IMR-90 (cell line): ENCODE results near the gene ANKLE2. TPM values are rescaled to one million over a fixed set of nuclear protein-coding genes. Genes with fewer than 3 reads are reported as not detected.

Source experiments
- ATAC-seq: fragments of 200-7000 bp; cut with Tn5 transposase; 2 replicates; pipeline ENCODE4 v1.9.1; 2020; ENCODE audit warnings: low read depth, mild to moderate bottlenecking, moderate library complexity
- BruUV-seq: library from RNA; stranded (reverse); fragments of 400-500 nt; replicated peaks from 2 replicates; lab custom pipeline; 2021; lab: Mats Ljungman, UMichigan
- CTCF ChIA-PET: fragments of 300-600 bp; formaldehyde crosslinking; extraction: SDS; loops from one replicate; lab custom pipeline; 2021; ENCODE audit warnings: antibody characterized with exemption; lab: Yijun Ruan, JAX
- POLR2A ChIA-PET: fragments of 300-600 bp; sonication (Branson Sonifier 250); formaldehyde crosslinking; loops from one replicate; lab custom pipeline; 2022; ENCODE audit warnings: antibody characterized with exemption; ENCODE audit not compliant: unreplicated experiment; lab: Charles Lee
- DNase-seq: peaks from one replicate; pipeline ENCODE4 v3.0.0; 2013
- H2AFZ ChIP-seq: replicated peaks from 2 replicates; pipeline ENCODE3; 2013; ENCODE audit warnings: low read length, mild to moderate bottlenecking; ENCODE audit not compliant: poor library complexity
- H2AK5ac ChIP-seq: 2 replicates; pipeline ENCODE4 v1.6.1; 2013; ENCODE audit warnings: low read depth, low read length, inconsistent platforms
- H2AK9ac ChIP-seq: replicated peaks from 2 replicates; pipeline ENCODE3; 2013; ENCODE audit warnings: mild to moderate bottlenecking, low read depth, low read length, moderate library complexity; ENCODE audit not compliant: poor library complexity
- H2BK120ac ChIP-seq: 2 replicates; pipeline ENCODE4 v1.6.1; 2013; ENCODE audit warnings: low read depth, low read length, inconsistent platforms
- H2BK15ac ChIP-seq: 3 replicates; pipeline ENCODE4 v1.6.1; 2013; ENCODE audit warnings: low read depth, low read length, inconsistent platforms
- H2BK20ac ChIP-seq: 2 replicates; pipeline ENCODE4 v1.6.1; 2013; ENCODE audit warnings: low read depth, mild to moderate bottlenecking, inconsistent platforms, low read length, moderate library complexity
- H2BK5ac ChIP-seq: 2 replicates; pipeline ENCODE4 v1.6.1; 2013; ENCODE audit warnings: mild to moderate bottlenecking, low read depth, low read length, inconsistent platforms; ENCODE audit not compliant: poor library complexity, severe bottlenecking
- H3K14ac ChIP-seq: replicated peaks from 2 replicates; pipeline ENCODE4 v1.6.1; 2013; ENCODE audit warnings: low read depth, low read length, inconsistent platforms
- H3K18ac ChIP-seq: 2 replicates; pipeline ENCODE4 v1.6.1; 2013; ENCODE audit warnings: low read depth, low read length, control low read depth
- H3K23ac ChIP-seq: 2 replicates; pipeline ENCODE4 v1.6.1; 2013; ENCODE audit warnings: low read depth, low read length, inconsistent platforms
- H3K27ac ChIP-seq: 2 replicates; pipeline ENCODE4 v1.5.1; 2013; ENCODE audit warnings: mild to moderate bottlenecking, control low read depth, low read length; ENCODE audit not compliant: insufficient read depth
- H3K27me3 ChIP-seq: 2 replicates; pipeline ENCODE4 v1.6.1; 2013; ENCODE audit warnings: low read length; ENCODE audit not compliant: control insufficient read depth, insufficient read depth
- H3K36me3 ChIP-seq: 2 replicates; pipeline ENCODE4 v1.6.1; 2013; ENCODE audit warnings: low read length, mixed read lengths; ENCODE audit not compliant: control insufficient read depth, insufficient read depth
- H3K4ac ChIP-seq: 2 replicates; pipeline ENCODE4 v1.6.1; 2013; ENCODE audit warnings: low read depth, low read length, inconsistent platforms
- H3K4me1 ChIP-seq: 2 replicates; pipeline ENCODE4 v1.6.1; 2013; ENCODE audit warnings: low read length, mixed read lengths; ENCODE audit not compliant: control insufficient read depth, insufficient read depth
- H3K4me2 ChIP-seq: 2 replicates; pipeline ENCODE4 v1.6.1; 2013; ENCODE audit warnings: low read depth, mild to moderate bottlenecking, control low read depth, low read length, moderate library complexity
- H3K4me3 ChIP-seq: 2 replicates; pipeline ENCODE4 v1.5.1; 2013; ENCODE audit warnings: low read depth, mild to moderate bottlenecking, control low read depth, low read length, moderate library complexity; ENCODE audit not compliant: insufficient read depth
- H3K56ac ChIP-seq: 2 replicates; pipeline ENCODE4 v1.6.1; 2013; ENCODE audit warnings: low read length, inconsistent platforms; ENCODE audit not compliant: insufficient read depth; ENCODE audit errors: extremely low read depth
- H3K79me1 ChIP-seq, 2 experiments: 2 replicates each; pipeline ENCODE4 v1.6.1; 2013; ENCODE audit warnings: low read length in 2 of 2, inconsistent platforms in 1 of 2, low read depth in 1 of 2
- H3K9ac ChIP-seq: 2 replicates; pipeline ENCODE4 v1.6.1; 2013; ENCODE audit warnings: low read depth, low read length, control low read depth
- H3K9me1 ChIP-seq: 2 replicates; pipeline ENCODE4 v1.6.1; 2013; ENCODE audit warnings: low read length, inconsistent platforms; ENCODE audit not compliant: insufficient read depth
- H3K9me3 ChIP-seq: 2 replicates; pipeline ENCODE4 v1.6.1; 2013; ENCODE audit warnings: low read length; ENCODE audit not compliant: control insufficient read depth, insufficient read depth
- H4K20me1 ChIP-seq: 2 replicates; pipeline ENCODE4 v1.6.1; 2013; ENCODE audit warnings: low read length, inconsistent platforms; ENCODE audit not compliant: insufficient read depth
- H4K5ac ChIP-seq: 2 replicates; pipeline ENCODE4 v1.6.1; 2013; ENCODE audit warnings: mild to moderate bottlenecking, low read depth, low read length, control low read depth
- H4K8ac ChIP-seq, 2 experiments: 2 replicates each; pipeline ENCODE4 v1.6.1; 2013; ENCODE audit warnings: low read depth in 2 of 2, low read length in 2 of 2, control low read depth in 1 of 2, inconsistent platforms in 1 of 2
- H4K91ac ChIP-seq: 2 replicates; pipeline ENCODE4 v1.6.1; 2013; ENCODE audit warnings: low read depth, low read length, inconsistent platforms; ENCODE audit not compliant: insufficient read depth
- BHLHE40 ChIP-seq: fragments of 150-350 bp; IDR thresholded peaks from 2 replicates; pipeline ENCODE4 v1.6.1; 2016; ENCODE audit warnings: mild to moderate bottlenecking, low read depth, low read length
- CEBPB ChIP-seq: IDR thresholded peaks from 2 replicates; pipeline ENCODE4 v1.6.1; 2012; ENCODE audit warnings: low read depth, low read length, improper control_type of control experiment
- CHD1 ChIP-seq: IDR thresholded peaks from 2 replicates; pipeline ENCODE4 v1.6.1; 2012; ENCODE audit warnings: low read depth, low read length, improper control_type of control experiment
- CTCF ChIP-seq: conservative IDR thresholded peaks from 2 replicates; pipeline ENCODE4 v1.5.1; 2012; ENCODE audit warnings: mild to moderate bottlenecking, low read depth, low read length, improper control_type of control experiment
- ELK1 ChIP-seq: fragments of 150-350 bp; IDR thresholded peaks from 2 replicates; pipeline ENCODE4 v1.6.1; 2016; ENCODE audit warnings: low read depth, mild to moderate bottlenecking, low read length, moderate library complexity, borderline replicate concordance
- FOS ChIP-seq: fragments of 150-350 bp; IDR thresholded peaks from 2 replicates; pipeline ENCODE4 v1.6.1; 2016; ENCODE audit warnings: low read depth, low read length
- MAFK ChIP-seq: IDR thresholded peaks from 2 replicates; pipeline ENCODE4 v1.6.1; 2012; ENCODE audit warnings: low read depth, low read length, improper control_type of control experiment
- MAZ ChIP-seq: IDR thresholded peaks from 2 replicates; pipeline ENCODE4 v1.6.1; 2012; ENCODE audit warnings: low read depth, mild to moderate bottlenecking, low read length, improper control_type of control experiment, moderate library complexity, borderline replicate concordance
- MXI1 ChIP-seq: IDR thresholded peaks from 2 replicates; pipeline ENCODE4 v1.6.1; 2012; ENCODE audit warnings: low read depth, mild to moderate bottlenecking, low read length, moderate library complexity, borderline replicate concordance
- NFE2L2 ChIP-seq: fragments of 150-350 bp; IDR thresholded peaks from 2 replicates; pipeline ENCODE4 v1.6.1; 2016; ENCODE audit warnings: low read depth, mild to moderate bottlenecking, low read length
- POLR2A ChIP-seq: IDR thresholded peaks from 2 replicates; pipeline ENCODE4 v1.6.1; 2012; ENCODE audit warnings: mild to moderate bottlenecking, low read depth, low read length
- RAD21 ChIP-seq: IDR thresholded peaks from 2 replicates; pipeline ENCODE4 v1.6.1; 2012; ENCODE audit warnings: low read length, improper control_type of control experiment
- RCOR1 ChIP-seq: IDR thresholded peaks from 2 replicates; pipeline ENCODE4 v1.6.1; 2012; ENCODE audit warnings: mild to moderate bottlenecking, low read length, improper control_type of control experiment; ENCODE audit not compliant: insufficient replicate concordance
- RFX5 ChIP-seq: IDR thresholded peaks from 2 replicates; pipeline ENCODE4 v1.8.0; 2012; ENCODE audit warnings: low read depth, mild to moderate bottlenecking, low read length, moderate library complexity
- SMC3 ChIP-seq: fragments of 150-350 bp; IDR thresholded peaks from 2 replicates; pipeline ENCODE4 v1.6.1; 2016; ENCODE audit warnings: low read depth, mild to moderate bottlenecking, antibody characterized with exemption, low read length, moderate library complexity
- USF2 ChIP-seq: fragments of 150-350 bp; IDR thresholded peaks from 2 replicates; pipeline ENCODE4 v1.6.1; 2017; ENCODE audit warnings: mild to moderate bottlenecking, antibody characterized with exemption, low read length, low read depth
- WGBS, 2 experiments: methylation state at CpG; one replicate each; pipeline versions ENCODE4 v1.1.5 to v1.1.7; 2013; ENCODE audit warnings: missing lambda C conversion rate in 2 of 2; ENCODE audit not compliant: insufficient read length in 1 of 2; ENCODE audit errors: extremely low coverage in 2 of 2; 5-methylcytosine and 5-hydroxymethylcytosine counted together
- dilution Hi-C: fragments of 300-500 bp; cut with HindIII; formaldehyde crosslinking; loops from one replicate; pipeline ENCODE4 v1.14.3; 2018; ENCODE audit warnings: low sequenced_read_pairs; ENCODE audit not compliant: unreplicated experiment
- in situ Hi-C: fragments of 300-500 bp; cut with MboI; formaldehyde crosslinking; loops from 3 replicates; pipeline ENCODE4 v1.14.3; 2019; ENCODE audit warnings: low sequenced_read_pairs, inconsistent platforms, mixed read lengths
- intact Hi-C: fragments of 100-400 bp; cut with micrococcal nuclease; formaldehyde crosslinking; loops from 2 replicates; pipeline ENCODE4 v1.10.0; 2022
- polyA plus RNA-seq, 3 experiments: library from polyadenylated mRNA; depleted of rRNA; stranded (reverse); fragments of >200 nt; gene quantifications; 2 replicates each; pipeline ENCODE4 v1.2.3, GENCODE V29; 2012; ENCODE audit warnings: low replicate concordance in 1 of 3
- total RNA-seq: library from RNA; depleted of rRNA; stranded (reverse); fragments of >200 nt; gene quantifications from 2 replicates; pipeline ENCODE4 v1.2.3, GENCODE V29; 2012

Gene ANKLE2
- total and polyA plus RNA-seq, 2 of the 4 experiments (the other 2 are of a cell fraction), result 63.4 to 82.4 TPM

GRCh38 chr12:132707241-132707640, 54.4 kb downstream of the ANKLE2 start:
- Histone ChIP-seq H3K18ac (no peak overlapping the region), H4K8ac (no peak overlapping the region), H2BK20ac (no peak overlapping the region), H2BK120ac (no peak overlapping the region), H3K9me3 (no peaks in the 10 kb centered on the region), H2BK15ac (no peak overlapping the region), H3K9ac (no peak overlapping the region), H2AFZ (peak overlapping the region; percentile 72), H4K5ac (no peak overlapping the region), H3K14ac (no peak overlapping the region), H3K4me3 (no peak overlapping the region), H3K4me2 (no peak overlapping the region), H4K91ac (no peak overlapping the region), H3K79me1 (peaks cover 4 to 32% of the 10 kb centered on the region in 2 experiments), H2AK5ac (no peak overlapping the region), H2BK5ac (no peak overlapping the region), H3K23ac (no peak overlapping the region), H3K36me3 (peaks cover 16% of the 10 kb centered on the region), H3K4me1 (0 out of 2 replicates have a peak, but pooled peaks cover 2% of the 10 kb centered on the region), H3K4ac (no peak overlapping the region), H3K27me3 (no peaks in the 10 kb centered on the region), H3K27ac (no peak overlapping the region), H3K9me1 (no peaks in the 10 kb centered on the region; the same call in 1 of the 2 replicates), H3K56ac (no peak overlapping the region), H4K20me1 (peaks cover 3% of the 10 kb centered on the region; the same call in 1 of the 2 replicates), H2AK9ac (no peak overlapping the region)
- CTCF ChIA-PET, result no interaction called here
- DNase-seq (no peak), ATAC-seq (no peak)
- dilution Hi-C loops (no loop called here), in situ Hi-C loops (no loop called here), intact Hi-C loops (no loop called here)
- no peak for TF ChIP-seq CHD1
- TF ChIP-seq CTCF, result no peak
- TF ChIP-seq MAZ, result no peak
- no peak for TF ChIP-seq NFE2L2
- TF ChIP-seq RCOR1, result no peak
- TF ChIP-seq USF2, result no peak
- no peak for TF ChIP-seq MAFK
- no peak for TF ChIP-seq ELK1
- TF ChIP-seq SMC3, result no peak
- no peak for TF ChIP-seq POLR2A
- TF ChIP-seq RFX5, result no peak
- no peak for TF ChIP-seq BHLHE40
- no peak for TF ChIP-seq RAD21
- TF ChIP-seq FOS, result no peak
- no peak for TF ChIP-seq MXI1
- TF ChIP-seq CEBPB, result no peak
- no TSS peak for BruUV-seq
- 80% methylated on average over 1 of the region's 6 CpGs; no CpG with 5 or more reads in 1 of the 2 experiments for WGBS, 2 experiments
- POLR2A ChIA-PET, result no interaction called here
